ENCODE data around the gene TRABD2A.

TRABD2A gene

GRCh38 chr2:84811839-84812431 is 68.9 kb downstream of the TRABD2A start:
- no peak overlapping the region for H3K9ac ChIP-seq (ENCODE audit: low read length)
- H3K4me3 ChIP-seq (ENCODE audit: insufficient read depth, low read length, poor library complexity, severe bottlenecking), result no peak overlapping the region
- H3K27me3 ChIP-seq (ENCODE audit: low read length), result no peaks in the 10 kb centered on the region
- H3K9me2 ChIP-seq (replicated peaks; ENCODE audit: insufficient read depth, low read length), result no peaks in the 10 kb centered on the region
- no peaks in the 10 kb centered on the region for H4K20me1 ChIP-seq (ENCODE audit: low read depth, low read length)
- TF ChIP-seq CTCF (IDR thresholded peaks at IDR 0.05; ENCODE audit: insufficient read depth, low read length, poor library complexity, severe bottlenecking) (no peak), EZH2phosphoT487 (conservative IDR thresholded peaks at IDR 0.05; ENCODE audit: low read length) (no peak)
- H2AFZ ChIP-seq (ENCODE audit: low read depth, low read length, severe bottlenecking), result no peak overlapping the region
- no peaks in the 10 kb centered on the region for H3K9me3 ChIP-seq (ENCODE audit: insufficient read depth, low read length)
- H3K27ac ChIP-seq (ENCODE audit: low read depth, low read length), result no peak overlapping the region
- H3K79me2 ChIP-seq (ENCODE audit: insufficient read depth, low read length), result no peaks in the 10 kb centered on the region
- H3F3A ChIP-seq (ENCODE audit: insufficient read depth), result no peaks in the 10 kb centered on the region
- H3K4me2 ChIP-seq (ENCODE audit: low read depth, low read length, poor library complexity, severe bottlenecking), result no peak overlapping the region
- no peaks in the 10 kb centered on the region for H3K36me3 ChIP-seq (ENCODE audit: low read length)

- Histone ChIP-seq H3K9me3 (ENCODE audit: insufficient read depth, low read length) (no peaks in the 10 kb centered on the region), H3K9ac (ENCODE audit: low read length) (no peak overlapping the region), H3K79me2 (ENCODE audit: insufficient read depth, low read length) (no peaks in the 10 kb centered on the region), H4K20me1 (ENCODE audit: low read depth, low read length) (no peaks in the 10 kb centered on the region), H3K36me3 (ENCODE audit: low read length) (no peaks in the 10 kb centered on the region), H3K4me2 (ENCODE audit: low read depth, low read length, poor library complexity, severe bottlenecking) (no peak overlapping the region), H3K4me3 (ENCODE audit: insufficient read depth, low read length, poor library complexity, severe bottlenecking) (no peak overlapping the region), H3K27ac (ENCODE audit: low read depth, low read length) (no peak overlapping the region), H2AFZ (ENCODE audit: low read depth, low read length, severe bottlenecking) (no peak overlapping the region), H3K9me2 (replicated peaks; ENCODE audit: insufficient read depth, low read length) (no peaks in the 10 kb centered on the region), H3K27me3 (ENCODE audit: low read length) (no peaks in the 10 kb centered on the region), H3F3A (ENCODE audit: insufficient read depth) (no peaks in the 10 kb centered on the region)
- TF ChIP-seq EZH2phosphoT487 (conservative IDR thresholded peaks at IDR 0.05; ENCODE audit: low read length), result no peak
- no peak for TF ChIP-seq CTCF (IDR thresholded peaks at IDR 0.05; ENCODE audit: insufficient read depth, low read length, poor library complexity, severe bottlenecking)
Observed at GRCh38 chr2:84808279-84808678, 72.6 kb downstream of the TRABD2A start.

DNA sequence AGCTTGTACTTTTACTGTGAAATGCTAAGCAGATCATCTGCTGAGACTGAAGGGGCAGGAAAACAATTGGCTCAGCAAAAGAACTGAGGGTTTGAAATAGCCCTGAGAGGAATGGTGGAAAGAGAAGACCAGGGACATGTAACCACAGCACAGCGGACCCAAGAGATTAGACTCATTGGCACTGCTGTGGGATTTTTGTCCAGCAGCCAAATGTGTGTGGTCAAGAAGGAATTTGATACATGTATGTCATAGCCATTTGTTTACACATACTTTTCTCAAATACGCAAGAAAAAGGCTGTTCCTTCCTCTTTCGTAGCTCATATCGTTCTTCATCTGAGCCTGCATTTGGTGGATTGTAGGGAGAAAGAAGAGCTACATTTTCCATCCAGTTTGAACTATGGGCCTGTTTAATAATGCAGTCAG is 73.8 kb downstream of the TRABD2A start:
- H2AFZ ChIP-seq (ENCODE audit: low read depth, low read length, severe bottlenecking), result no peak overlapping the region
- no peaks in the 10 kb centered on the region for H3K27me3 ChIP-seq (ENCODE audit: low read length)
- no peak overlapping the region for H3K4me2 ChIP-seq (ENCODE audit: low read depth, low read length, poor library complexity, severe bottlenecking)
- no peaks in the 10 kb centered on the region for H3K36me3 ChIP-seq (ENCODE audit: low read length)
- no peak overlapping the region for H3K27ac ChIP-seq (ENCODE audit: low read depth, low read length)
- H3K9ac ChIP-seq (ENCODE audit: low read length), result no peak overlapping the region
- no peaks in the 10 kb centered on the region for H3K9me2 ChIP-seq (replicated peaks; ENCODE audit: insufficient read depth, low read length)
- no peaks in the 10 kb centered on the region for H3K9me3 ChIP-seq (ENCODE audit: insufficient read depth, low read length)
- no peaks in the 10 kb centered on the region for H4K20me1 ChIP-seq (ENCODE audit: low read depth, low read length)
- TF ChIP-seq EZH2phosphoT487 (conservative IDR thresholded peaks at IDR 0.05; ENCODE audit: low read length) (no peak), CTCF (IDR thresholded peaks at IDR 0.05; ENCODE audit: insufficient read depth, low read length, poor library complexity, severe bottlenecking) (no peak)
- no peaks in the 10 kb centered on the region for H3F3A ChIP-seq (ENCODE audit: insufficient read depth)
- H3K4me3 ChIP-seq (ENCODE audit: insufficient read depth, low read length, poor library complexity, severe bottlenecking), result no peak overlapping the region
- H3K79me2 ChIP-seq (ENCODE audit: insufficient read depth, low read length), result no peaks in the 10 kb centered on the region
